A673 (cell line): ENCODE measurements around the gene LSM14A.

Experiments
- EZH2 ChIP-seq: fragments of 200-600 bp; sonication (generic); IDR thresholded peaks from 2 replicates; pipeline ENCODE4 v1.6.1; 2017; ENCODE audit warnings: borderline replicate concordance, low read depth, mild to moderate bottlenecking, mixed read lengths, antibody characterized with exemption, low read length; ENCODE audit not compliant: poor library complexity, severe bottlenecking
- TF ChIP-seq, protein P1 (sequence below): fragments of 300-800, 200-600 bp; sonication (generic); conservative IDR thresholded peaks from 2 replicates; pipeline ENCODE4 v1.5.1; 2017; ENCODE audit warnings: low read depth, mild to moderate bottlenecking, antibody characterized with exemption, low read length, moderate library complexity, mixed read lengths

DNA sequence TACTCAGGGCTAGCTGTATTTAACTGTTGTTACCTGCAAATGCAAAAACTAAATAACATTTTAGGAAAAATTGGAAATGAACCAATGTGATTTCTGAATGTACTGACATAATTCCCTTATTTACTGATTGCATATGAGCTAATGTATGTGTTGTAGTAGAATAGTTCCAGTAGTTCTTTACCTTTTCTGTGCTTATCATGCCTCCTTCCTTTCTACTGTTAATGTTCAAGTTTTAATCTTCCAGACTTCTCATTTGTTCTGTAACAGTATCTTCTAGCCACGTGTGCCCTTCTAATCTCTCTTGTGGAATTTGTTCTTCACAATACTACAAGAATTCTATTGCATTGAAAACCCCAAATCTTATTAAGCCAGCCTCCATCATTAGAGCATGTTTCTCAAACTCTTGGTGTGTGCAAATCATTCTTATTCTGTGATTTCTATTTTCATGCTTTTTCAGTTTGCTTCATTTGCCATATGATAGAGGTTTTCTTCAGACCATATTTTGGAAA, 17.7 kb downstream of the LSM14A start:
- TF ChIP-seq EZH2 = no peak
- TF ChIP-seq, protein P1, sequence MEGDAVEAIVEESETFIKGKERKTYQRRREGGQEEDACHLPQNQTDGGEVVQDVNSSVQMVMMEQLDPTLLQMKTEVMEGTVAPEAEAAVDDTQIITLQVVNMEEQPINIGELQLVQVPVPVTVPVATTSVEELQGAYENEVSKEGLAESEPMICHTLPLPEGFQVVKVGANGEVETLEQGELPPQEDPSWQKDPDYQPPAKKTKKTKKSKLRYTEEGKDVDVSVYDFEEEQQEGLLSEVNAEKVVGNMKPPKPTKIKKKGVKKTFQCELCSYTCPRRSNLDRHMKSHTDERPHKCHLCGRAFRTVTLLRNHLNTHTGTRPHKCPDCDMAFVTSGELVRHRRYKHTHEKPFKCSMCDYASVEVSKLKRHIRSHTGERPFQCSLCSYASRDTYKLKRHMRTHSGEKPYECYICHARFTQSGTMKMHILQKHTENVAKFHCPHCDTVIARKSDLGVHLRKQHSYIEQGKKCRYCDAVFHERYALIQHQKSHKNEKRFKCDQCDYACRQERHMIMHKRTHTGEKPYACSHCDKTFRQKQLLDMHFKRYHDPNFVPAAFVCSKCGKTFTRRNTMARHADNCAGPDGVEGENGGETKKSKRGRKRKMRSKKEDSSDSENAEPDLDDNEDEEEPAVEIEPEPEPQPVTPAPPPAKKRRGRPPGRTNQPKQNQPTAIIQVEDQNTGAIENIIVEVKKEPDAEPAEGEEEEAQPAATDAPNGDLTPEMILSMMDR = no peak
